Ramos (cell line): ENCODE data around the gene PPM1D.
"Not testable (repeated sequence)": the region's sequence is repeated elsewhere in the genome, so short reads cannot be mapped to it uniquely, and the experiment has no call there.

ENCODE experiments used
- in situ Hi-C: fragments of 300-500 bp; cut with MboI; formaldehyde crosslinking; loops from one replicate; pipeline ENCODE4 v1.14.3; 2022; ENCODE audit warnings: low sequenced_read_pairs; ENCODE audit not compliant: unreplicated experiment

Gene PPM1D

GRCh38 chr17:60659156-60659555 lies 59.2 kb downstream of the PPM1D start:
- in situ Hi-C loops: no loop called here

- in situ Hi-C loops: no loop called here
These were observed 61.5 kb downstream of the PPM1D start for GRCh38 chr17:60661489-60661888.

DNA sequence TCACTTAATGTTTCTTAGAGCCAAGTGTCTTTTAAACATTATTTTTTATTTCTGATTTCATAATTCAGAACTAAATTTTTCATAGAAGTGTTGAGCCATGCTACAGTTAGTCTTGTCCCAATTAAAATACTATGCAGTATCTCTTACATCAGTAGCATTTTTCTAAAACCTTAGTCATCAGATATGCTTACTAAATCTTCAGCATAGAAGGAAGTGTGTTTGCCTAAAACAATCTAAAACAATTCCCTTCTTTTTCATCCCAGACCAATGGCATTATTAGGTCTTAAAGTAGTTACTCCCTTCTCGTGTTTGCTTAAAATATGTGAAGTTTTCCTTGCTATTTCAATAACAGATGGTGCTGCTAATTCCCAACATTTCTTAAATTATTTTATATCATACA lies 64.0 kb downstream of the PPM1D start:
- in situ Hi-C loops: no loop called here

- in situ Hi-C loops: no loop called here
These were observed 65.6 kb downstream of the PPM1D start for GRCh38 chr17:60665602-60666001.

- in situ Hi-C loops: not testable (repeated sequence)
These were observed 68.7 kb downstream of the PPM1D start for GRCh38 chr17:60668741-60669140.

GRCh38 chr17:60671482-60671881 lies 71.5 kb downstream of the PPM1D start:
- in situ Hi-C loops: no loop called here

- in situ Hi-C loops: not testable (repeated sequence)
These were observed 74.6 kb downstream of the PPM1D start for GRCh38 chr17:60674637-60675036.

DNA sequence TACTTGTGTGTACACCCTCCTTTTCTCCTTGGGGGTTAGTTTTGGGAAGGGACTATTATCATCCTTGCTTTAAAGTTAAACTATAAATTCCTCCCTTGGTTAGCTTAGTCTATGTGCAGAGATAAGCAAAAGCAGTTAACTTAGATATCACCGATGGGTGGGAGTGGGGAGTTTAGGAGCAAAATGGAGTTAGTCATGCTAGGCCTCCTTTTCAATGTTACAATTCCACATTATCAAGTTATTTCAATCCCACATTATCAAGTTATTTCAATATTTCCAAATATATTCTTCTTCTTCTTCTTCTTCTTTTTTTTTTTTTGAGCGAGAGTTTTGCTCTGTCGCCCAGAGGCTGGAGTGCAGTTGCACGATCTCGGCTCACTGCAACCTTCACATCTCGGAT lies 76.0 kb downstream of the PPM1D start:
- in situ Hi-C loops: no loop called here

- in situ Hi-C loops: no loop called here
These were observed 76.8 kb downstream of the PPM1D start for GRCh38 chr17:60676758-60677307.

DNA sequence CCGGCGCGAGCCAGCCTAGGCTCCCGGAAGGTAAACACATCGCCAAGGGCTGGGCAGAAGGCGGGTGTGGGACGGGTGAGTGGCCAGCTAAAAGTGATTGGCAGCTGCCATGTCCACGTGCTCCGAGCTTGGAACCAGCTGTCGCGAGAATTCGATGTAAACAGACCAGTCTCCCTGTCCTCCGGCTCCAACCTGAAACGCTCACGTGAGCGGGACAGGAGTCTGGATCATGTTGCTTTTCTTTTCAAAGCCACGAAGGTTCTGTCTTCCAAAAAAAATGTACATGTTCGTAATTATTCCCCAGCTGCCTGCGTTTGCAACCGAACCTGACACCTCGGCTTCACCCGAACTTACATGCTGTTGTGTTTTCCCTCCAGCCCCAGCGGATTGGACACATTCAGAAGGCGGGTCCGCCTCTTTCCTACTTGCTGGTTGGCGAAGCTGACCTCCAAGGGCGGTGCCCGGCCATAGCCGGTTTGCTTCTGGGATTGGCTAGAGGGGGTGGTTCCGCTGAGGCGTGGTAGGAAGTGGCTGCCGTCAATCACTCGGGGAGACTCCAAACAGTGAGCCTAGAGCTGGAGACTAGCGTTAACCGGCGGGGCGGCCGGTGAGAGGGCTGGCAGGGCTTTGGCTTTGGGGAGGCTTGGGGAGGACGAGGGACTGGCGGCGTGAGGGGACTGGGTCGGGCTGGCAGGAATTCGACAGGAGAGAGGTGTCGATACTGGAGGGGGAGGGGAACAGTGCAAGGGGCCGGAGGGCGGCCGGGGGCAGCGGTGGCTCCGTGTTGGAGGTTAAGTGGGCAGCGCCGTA lies 77.5 kb downstream of the PPM1D start, which contains the start of gene BCAS3:
TSS of gene BCAS3 (plus strand) at position 544 of the 810 bp plus-strand sequence.
- in situ Hi-C loops: no loop called here

DNA sequence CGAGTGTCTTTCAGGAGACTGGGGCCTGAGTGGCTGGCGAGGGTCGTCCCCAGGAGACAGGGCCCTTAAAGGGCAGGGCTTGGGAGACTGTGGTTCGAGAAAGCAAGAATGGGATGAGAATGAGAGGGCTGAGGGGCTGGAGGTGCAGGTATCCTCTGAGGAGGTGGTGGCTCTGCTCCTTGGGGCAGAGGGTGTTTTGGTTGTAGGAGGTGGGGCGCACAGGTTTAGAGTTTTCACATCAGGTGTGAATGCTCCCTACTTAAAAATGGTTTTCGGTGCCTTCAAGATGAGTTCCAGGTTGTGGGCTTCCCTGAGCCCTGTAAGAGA lies 78.1 kb downstream of the PPM1D start:
- in situ Hi-C loops: no loop called here

DNA sequence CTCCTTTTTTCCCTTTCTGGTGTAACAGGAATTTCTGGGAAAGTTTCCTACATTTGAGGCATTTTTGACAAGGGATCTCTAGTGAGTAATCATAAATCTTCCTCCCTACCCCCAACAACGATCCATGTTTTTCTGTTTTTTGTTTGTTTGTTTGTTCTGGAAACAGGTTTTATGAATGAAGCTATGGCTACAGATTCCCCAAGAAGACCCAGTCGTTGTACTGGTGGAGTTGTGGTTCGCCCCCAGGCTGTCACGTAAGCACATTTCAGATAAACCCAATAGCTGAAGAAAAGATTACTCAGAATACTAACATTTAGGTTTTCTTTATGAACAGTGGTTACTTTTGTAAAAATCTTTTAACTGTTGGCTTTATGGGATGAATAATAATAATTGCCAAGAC lies 79.3 kb downstream of the PPM1D start:
- in situ Hi-C loops: no loop called here

DNA sequence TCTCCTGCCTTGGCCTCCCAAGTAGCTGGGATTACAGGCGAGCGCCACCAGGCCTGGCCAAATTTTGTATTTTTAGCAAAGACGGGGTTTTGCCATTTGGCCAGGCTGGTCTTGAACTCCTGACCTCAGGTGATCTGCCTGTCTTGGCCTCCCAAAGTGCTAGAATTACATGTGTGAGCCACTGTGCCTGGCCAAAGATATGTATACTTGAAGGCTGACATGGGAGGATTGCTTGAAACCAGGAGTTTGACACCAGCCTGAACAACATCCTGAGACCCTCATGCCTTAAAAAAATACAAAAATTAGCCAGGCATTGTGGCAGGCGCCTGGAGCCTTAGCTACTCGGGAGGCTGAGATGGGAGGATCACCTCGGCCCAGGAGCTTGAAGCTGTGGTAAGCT lies 80.8 kb downstream of the PPM1D start:
- in situ Hi-C loops: no loop called here

GRCh38 chr17:60685437-60685836 lies 85.4 kb downstream of the PPM1D start:
- in situ Hi-C loops: no loop called here

- in situ Hi-C loops: no loop called here
These were observed 96.0 kb downstream of the PPM1D start for GRCh38 chr17:60695960-60696359.

DNA sequence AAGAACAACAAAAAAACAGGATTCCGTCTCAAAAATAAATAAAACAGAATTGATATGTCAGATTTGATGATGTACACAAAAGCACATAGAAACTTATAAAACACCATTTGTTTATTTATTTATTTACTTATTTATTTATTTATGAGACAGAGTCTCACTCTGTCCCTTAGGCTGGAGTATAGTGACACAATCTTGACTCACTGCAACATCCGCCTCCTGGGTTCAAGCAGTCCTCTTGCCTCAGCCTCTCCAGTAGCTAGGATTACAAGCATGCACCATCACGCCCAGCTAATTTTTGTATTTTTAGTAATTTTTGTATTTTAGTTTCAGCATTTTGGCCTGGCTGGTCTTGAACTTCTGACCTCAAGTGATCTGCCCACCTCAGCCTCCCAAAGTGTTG lies 99.1 kb downstream of the PPM1D start:
- in situ Hi-C loops: no loop called here

GRCh38 chr17:60704170-60704569 lies 104.2 kb downstream of the PPM1D start:
- in situ Hi-C loops: no loop called here

- in situ Hi-C loops: no loop called here
These were observed 112.7 kb downstream of the PPM1D start for GRCh38 chr17:60712675-60713074.

DNA sequence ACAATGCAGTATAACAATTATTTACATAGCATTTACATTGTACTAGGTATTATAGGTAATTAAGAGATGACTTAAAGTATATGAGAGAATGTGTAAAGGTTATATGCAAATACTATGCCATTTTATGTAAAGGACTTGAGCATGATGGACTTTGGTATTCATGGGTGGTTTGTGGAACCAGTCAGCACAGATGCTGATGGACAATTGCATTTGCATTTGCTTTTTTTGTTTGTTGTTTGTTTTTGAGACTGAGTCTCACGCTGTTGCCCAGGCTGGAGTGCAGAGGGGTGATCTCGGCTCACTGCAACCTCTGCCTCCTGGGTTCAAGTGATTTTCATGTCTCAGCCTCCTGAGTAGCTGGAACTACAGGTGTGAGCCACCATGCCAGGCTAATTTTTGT lies 113.6 kb downstream of the PPM1D start:
- in situ Hi-C loops: no loop called here
